Peyer's patch (tissue), 4 donors: ENCODE measurements around the gene CUZD1.

ENCODE experiments used
- POLR2A ChIP-seq, 2 donors: fragments of 450-650 bp; IDR thresholded peaks; one replicate each; pipeline ENCODE4 v1.5.1; 2017; ENCODE audit warnings: antibody characterized with exemption in 2 of 2, mild to moderate bottlenecking in 2 of 2, moderate library complexity in 2 of 2
- TF ChIP-seq, protein P1 (sequence below), 6 experiments: fragments of 450-650 bp in 4 of 6; fragments of 200-600 bp in 2 of 6; sonication (generic) in 1 of 6; IDR thresholded peaks; one replicate each; pipeline ENCODE4 v1.5.1; 2017 to 2019; ENCODE audit warnings: antibody characterized with exemption in 6 of 6, mild to moderate bottlenecking in 3 of 6, moderate library complexity in 1 of 6

DNA sequence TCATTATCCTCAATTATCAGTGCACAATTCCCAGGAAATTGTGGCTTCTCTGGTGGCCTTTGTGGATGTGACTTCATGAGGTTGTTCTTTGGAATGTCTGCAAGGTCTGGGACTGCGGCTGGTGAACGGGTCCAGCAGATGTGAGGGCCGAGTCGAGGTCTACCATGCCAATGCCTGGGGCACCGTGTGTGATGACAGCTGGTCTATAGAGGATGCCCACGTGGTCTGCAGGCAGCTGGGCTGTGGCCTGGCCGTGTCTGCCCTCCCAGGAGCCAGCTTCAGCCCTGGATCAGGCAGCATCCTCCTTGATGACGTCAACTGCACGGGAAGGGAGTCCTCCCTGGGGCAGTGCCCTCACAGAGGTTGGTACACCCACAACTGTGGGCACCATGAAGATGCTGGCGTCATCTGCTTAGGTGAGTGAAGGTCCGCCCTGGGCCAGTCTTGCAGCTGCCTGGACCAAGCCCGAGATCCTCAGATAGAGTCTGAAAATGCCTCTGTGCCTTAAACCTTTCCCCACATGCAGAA lies 46.9 kb downstream of the CUZD1 start:
- TF ChIP-seq, protein P1, sequence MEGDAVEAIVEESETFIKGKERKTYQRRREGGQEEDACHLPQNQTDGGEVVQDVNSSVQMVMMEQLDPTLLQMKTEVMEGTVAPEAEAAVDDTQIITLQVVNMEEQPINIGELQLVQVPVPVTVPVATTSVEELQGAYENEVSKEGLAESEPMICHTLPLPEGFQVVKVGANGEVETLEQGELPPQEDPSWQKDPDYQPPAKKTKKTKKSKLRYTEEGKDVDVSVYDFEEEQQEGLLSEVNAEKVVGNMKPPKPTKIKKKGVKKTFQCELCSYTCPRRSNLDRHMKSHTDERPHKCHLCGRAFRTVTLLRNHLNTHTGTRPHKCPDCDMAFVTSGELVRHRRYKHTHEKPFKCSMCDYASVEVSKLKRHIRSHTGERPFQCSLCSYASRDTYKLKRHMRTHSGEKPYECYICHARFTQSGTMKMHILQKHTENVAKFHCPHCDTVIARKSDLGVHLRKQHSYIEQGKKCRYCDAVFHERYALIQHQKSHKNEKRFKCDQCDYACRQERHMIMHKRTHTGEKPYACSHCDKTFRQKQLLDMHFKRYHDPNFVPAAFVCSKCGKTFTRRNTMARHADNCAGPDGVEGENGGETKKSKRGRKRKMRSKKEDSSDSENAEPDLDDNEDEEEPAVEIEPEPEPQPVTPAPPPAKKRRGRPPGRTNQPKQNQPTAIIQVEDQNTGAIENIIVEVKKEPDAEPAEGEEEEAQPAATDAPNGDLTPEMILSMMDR (IDR thresholded peaks at IDR 0.05) = no peak
- no peak for TF ChIP-seq POLR2A (IDR thresholded peaks at IDR 0.05)
